Measurements from ENCODE around the gene KRTAP17-1.

DNA sequence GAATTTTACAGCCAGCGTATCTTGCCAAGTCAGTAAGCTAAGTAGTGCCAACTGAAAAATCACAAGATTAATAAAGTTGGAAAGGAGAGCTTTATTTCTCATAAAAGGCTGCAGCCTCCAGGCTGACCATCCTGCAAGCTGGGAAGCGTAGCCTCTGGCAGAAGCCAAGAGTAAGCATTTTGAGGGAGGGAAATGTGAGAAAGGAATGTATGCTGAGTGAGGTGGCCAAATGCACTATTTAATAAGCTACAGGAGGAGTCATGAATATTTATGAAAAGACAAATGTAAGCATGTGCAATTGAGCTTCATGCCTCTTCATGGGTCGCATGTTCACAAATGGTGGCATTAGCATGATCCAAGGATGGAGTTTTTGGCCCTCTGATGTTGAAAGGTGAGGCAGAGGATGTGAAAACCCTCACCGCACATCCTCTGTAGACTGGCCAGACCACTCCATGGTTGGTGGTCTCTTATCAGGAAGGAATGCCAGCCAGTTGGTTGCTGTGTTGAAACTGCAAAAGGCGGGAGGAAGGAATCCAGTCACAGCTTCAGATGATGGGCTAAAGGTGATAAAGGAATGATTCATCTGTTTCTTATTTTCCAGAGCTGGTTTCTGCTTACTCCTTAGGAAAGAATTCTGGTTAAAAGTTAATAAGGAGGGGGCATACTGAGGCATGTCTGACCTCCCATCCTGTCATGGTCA, 44.9 kb upstream of the KRTAP17-1 start:
- TF ChIP-seq POLR2AphosphoS5 (IDR thresholded peaks at IDR 0.05; ENCODE audit: low read depth, low read length), result no peak
- TF ChIP-seq, protein P1, sequence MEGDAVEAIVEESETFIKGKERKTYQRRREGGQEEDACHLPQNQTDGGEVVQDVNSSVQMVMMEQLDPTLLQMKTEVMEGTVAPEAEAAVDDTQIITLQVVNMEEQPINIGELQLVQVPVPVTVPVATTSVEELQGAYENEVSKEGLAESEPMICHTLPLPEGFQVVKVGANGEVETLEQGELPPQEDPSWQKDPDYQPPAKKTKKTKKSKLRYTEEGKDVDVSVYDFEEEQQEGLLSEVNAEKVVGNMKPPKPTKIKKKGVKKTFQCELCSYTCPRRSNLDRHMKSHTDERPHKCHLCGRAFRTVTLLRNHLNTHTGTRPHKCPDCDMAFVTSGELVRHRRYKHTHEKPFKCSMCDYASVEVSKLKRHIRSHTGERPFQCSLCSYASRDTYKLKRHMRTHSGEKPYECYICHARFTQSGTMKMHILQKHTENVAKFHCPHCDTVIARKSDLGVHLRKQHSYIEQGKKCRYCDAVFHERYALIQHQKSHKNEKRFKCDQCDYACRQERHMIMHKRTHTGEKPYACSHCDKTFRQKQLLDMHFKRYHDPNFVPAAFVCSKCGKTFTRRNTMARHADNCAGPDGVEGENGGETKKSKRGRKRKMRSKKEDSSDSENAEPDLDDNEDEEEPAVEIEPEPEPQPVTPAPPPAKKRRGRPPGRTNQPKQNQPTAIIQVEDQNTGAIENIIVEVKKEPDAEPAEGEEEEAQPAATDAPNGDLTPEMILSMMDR (IDR thresholded peaks at IDR 0.05), result no peak
- TF ChIP-seq, protein P2, sequence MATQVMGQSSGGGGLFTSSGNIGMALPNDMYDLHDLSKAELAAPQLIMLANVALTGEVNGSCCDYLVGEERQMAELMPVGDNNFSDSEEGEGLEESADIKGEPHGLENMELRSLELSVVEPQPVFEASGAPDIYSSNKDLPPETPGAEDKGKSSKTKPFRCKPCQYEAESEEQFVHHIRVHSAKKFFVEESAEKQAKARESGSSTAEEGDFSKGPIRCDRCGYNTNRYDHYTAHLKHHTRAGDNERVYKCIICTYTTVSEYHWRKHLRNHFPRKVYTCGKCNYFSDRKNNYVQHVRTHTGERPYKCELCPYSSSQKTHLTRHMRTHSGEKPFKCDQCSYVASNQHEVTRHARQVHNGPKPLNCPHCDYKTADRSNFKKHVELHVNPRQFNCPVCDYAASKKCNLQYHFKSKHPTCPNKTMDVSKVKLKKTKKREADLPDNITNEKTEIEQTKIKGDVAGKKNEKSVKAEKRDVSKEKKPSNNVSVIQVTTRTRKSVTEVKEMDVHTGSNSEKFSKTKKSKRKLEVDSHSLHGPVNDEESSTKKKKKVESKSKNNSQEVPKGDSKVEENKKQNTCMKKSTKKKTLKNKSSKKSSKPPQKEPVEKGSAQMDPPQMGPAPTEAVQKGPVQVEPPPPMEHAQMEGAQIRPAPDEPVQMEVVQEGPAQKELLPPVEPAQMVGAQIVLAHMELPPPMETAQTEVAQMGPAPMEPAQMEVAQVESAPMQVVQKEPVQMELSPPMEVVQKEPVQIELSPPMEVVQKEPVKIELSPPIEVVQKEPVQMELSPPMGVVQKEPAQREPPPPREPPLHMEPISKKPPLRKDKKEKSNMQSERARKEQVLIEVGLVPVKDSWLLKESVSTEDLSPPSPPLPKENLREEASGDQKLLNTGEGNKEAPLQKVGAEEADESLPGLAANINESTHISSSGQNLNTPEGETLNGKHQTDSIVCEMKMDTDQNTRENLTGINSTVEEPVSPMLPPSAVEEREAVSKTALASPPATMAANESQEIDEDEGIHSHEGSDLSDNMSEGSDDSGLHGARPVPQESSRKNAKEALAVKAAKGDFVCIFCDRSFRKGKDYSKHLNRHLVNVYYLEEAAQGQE (IDR thresholded peaks at IDR 0.05; ENCODE audit: insufficient read depth in 1 of 2, low read depth in 2 of 2, low read length in 1 of 2), result no peak

Data from Panc1 (cell line).